HG03060 (cell line): Measurements from ENCODE around the gene NPAP1.
"Not testable (repeated sequence)": the region's sequence is repeated elsewhere in the genome, so short reads cannot be mapped to it uniquely, and the experiment has no call there.

Source experiments
- ATAC-seq: cut with Tn5 transposase; IDR thresholded peaks from one replicate; pipeline ENCODE4 v1.9.1; 2021; ENCODE audit warnings: low read depth, moderate number of reproducible peaks; ENCODE audit not compliant: unreplicated experiment

NPAP1 gene, protein sequence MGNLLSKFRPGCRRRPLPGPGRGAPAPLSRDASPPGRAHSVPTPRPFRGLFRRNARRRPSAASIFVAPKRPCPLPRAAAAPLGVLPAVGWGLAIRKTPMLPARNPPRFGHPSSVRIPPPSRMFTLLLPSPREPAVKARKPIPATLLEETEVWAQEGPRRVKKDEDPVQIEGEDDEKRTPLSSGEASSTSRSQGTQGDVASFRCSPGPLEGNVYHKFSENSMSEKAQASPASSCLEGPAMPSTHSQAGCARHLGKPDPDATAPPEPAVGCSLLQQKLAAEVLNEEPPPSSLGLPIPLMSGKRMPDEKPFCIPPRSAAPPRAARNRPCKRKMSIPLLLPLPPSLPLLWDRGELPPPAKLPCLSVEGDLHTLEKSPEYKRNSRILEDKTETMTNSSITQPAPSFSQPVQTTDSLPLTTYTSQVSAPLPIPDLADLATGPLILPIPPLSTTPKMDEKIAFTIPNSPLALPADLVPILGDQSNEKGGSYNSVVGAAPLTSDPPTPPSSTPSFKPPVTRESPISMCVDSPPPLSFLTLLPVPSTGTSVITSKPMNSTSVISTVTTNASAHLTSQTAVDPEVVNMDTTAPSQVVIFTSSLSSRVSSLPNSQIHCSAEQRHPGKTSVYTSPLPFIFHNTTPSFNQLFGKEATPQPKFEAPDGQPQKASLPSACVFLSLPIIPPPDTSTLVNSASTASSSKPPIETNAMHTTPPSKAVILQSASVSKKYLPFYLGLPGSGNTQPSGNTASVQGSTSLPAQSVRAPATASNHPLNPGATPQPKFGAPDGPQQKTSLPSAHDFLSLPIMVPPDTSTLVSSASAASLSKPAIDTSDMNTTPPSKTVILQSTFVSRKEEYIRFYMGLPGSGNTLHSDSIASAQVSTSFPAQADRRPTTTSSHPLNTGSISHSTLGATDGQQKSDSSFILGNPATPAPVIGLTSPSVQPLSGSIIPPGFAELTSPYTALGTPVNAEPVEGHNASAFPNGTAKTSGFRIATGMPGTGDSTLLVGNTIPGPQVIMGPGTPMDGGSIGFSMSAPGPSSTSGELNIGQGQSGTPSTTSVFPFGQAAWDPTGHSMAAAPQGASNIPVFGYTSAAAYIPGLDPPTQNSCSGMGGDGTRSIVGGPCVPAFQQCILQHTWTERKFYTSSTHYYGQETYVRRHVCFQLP

DNA sequence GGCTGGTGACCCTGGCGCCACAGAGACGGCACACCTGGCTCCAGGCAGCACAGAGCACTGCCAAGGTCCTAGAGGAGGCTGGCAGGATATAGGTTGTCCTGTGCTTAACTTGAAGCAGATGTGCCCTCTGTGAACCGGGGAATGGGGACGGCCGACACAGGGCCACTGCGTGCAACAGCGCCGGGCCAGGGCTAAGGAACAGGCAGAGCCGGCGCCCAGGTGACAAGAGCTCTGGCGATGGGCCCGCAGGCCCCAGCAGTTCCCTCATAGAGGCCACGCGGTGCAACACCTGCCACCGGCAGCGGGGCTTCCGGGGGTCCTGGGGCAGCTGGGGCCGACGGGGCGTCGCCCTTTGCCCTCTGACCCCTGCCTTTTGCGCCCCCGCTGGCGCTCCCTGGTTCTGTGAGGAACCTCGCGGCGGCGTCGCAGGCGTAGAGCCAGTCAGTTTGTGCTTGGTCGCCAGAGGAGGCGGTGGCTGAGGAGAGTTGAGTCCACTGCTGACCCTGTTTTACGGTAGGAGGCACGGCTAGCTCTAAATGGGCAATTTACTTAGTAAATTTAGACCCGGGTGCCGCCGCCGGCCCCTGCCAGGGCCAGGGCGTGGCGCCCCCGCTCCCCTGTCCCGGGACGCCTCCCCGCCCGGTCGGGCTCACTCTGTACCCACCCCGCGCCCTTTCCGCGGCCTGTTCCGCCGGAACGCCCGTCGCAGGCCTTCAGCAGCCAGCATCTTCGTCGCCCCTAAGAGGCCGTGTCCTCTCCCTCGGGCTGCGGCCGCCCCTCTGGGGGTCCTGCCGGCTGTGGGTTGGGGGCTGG, at the start of gene NPAP1:
Gene NPAP1, plus strand, starts transcription at position 444 of the 813 bp plus-strand sequence. Its CDS starts 93 bp downstream, at position 537.
- ATAC-seq, result no peak

DNA sequence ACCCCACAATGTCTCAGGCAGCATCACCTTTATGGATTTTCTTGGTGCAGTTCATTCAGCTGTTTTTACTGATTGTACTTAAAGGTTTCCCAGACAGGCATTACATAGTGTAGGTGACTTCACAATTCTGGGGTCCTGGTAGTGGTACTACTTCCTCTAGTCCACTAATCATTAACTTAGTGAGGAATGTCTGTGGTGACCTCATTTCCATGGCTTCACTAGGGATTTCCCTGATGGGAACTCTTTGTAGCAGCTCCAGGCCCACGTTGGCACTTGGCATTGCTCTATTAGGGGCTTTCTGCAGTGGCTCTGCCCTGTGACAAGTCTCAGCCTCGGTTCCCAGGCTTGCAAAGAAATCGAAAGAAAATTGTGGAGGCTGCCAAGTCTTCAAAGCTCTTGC, 48.1 kb upstream of the NPAP1 start:
- no peak for ATAC-seq

DNA sequence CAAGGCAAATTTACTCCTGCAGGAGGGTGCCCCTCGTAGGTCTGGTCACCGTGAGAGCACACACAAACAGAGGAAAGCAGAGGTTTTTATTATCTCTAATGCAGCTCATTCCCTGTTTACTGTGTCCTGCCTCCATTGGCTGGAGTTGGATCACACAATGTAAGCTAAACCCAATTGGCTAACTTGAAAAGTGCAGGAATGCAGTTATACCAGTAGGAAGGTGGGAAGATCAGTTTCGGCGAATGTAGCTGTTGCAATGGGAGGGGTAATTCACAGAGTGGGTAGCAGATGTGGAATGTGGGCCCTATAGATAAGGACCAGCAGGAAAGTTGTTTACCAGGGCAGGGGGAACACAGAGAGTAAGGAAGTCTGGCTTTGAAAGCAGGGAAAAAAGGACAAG, 42.5 kb upstream of the NPAP1 start:
- ATAC-seq, result no peak

DNA sequence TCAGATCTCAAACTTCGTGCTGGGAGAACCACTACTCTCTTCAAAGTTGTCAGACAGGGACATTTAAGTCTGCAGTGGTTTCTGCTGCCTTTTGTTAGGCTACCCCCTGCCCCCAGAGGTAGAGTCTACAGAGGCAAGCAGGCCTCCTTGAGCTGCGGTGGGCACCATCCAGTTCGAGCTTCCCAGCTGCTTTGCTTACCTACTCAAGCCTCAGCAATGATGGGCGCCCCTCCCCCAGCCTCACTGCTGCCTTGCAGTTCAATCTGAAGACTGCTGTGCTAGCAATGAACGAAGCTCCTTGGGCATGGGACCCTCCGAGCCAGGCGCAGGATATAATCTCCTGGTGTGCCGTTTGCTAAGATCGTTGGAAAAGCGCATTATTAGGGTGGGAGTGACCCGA, 36.2 kb upstream of the NPAP1 start:
- not testable (repeated sequence) for ATAC-seq

DNA sequence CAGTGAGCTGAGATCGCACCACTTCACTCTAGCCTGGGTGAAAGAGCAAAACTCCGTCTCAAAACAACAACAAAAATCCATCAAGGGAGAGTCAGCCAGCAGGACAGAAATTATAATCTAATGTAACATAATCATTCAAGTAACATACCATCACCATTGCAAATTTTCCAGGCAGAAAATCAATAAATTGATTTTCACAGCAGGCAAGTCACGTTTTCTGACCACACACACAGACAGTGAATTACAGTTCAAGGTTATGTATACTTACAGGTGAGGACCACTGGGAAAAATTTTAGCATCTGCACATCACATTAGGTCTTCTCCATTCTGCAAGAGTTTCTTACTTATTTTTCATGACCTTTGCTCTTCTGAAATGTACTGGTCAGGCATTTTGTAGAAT, 29.9 kb upstream of the NPAP1 start:
- no peak for ATAC-seq

DNA sequence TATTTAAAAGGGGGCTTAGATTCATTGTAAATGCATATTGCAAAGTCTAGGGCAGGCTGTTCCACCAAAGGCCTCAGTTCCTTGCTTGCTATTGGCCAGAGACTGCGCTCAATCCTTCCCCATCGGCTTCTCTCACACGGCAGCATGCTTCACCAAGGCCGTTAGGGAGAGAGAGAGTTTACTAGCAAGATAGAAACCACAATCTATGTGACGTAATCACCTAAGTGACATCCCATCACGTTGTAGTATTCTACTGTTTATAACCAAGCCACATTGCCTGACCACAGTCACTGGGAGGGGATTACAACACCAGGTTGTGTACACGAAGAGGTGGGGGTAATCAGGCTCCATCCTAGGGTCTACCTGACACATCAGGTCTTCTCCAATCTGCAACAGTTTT, 16.0 kb upstream of the NPAP1 start:
- ATAC-seq, result no peak

GRCh38 chr15:24662991-24663390, 12.6 kb upstream of the NPAP1 start:
- no peak for ATAC-seq

DNA sequence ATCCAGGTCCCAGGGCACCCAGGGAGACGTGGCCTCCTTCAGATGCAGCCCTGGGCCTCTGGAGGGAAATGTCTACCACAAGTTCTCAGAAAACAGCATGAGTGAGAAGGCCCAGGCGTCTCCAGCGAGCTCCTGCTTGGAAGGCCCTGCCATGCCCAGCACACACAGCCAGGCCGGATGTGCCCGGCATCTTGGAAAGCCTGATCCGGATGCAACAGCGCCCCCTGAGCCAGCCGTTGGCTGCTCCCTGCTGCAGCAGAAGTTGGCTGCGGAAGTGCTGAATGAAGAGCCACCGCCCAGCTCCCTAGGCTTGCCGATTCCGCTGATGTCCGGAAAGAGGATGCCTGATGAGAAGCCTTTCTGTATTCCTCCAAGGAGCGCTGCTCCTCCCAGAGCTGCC, 856 bp downstream of the NPAP1 start:
- no peak for ATAC-seq

DNA sequence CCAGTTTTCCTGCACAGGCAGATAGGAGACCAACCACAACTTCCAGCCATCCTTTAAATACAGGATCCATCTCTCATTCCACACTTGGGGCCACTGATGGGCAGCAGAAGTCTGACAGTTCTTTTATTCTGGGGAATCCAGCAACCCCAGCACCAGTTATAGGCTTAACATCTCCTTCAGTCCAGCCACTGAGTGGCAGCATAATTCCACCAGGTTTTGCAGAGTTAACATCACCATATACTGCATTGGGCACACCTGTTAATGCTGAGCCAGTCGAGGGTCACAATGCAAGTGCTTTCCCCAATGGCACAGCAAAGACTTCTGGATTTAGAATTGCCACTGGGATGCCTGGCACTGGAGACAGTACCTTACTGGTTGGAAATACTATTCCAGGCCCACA, 2.9 kb downstream of the NPAP1 start:
- no peak for ATAC-seq

DNA sequence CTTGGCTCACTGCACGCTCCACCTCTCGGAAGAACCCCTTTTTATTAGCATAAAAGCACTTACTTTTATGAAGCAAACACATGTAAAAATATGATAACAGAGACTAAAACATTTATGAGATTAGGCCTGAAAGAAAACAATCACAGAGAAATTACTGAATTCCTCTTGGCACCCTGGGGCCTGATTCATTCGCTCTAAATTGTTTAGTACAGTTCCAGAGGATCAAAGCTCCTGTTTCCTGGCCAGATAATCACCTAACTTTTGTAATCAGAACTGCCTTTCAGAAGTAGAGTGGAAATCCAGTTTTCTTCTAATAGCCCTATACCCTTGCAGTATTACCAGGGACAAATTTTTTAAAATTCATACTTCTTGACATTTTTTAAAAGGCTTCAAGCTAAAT, 6.4 kb downstream of the NPAP1 start:
- no peak for ATAC-seq

DNA sequence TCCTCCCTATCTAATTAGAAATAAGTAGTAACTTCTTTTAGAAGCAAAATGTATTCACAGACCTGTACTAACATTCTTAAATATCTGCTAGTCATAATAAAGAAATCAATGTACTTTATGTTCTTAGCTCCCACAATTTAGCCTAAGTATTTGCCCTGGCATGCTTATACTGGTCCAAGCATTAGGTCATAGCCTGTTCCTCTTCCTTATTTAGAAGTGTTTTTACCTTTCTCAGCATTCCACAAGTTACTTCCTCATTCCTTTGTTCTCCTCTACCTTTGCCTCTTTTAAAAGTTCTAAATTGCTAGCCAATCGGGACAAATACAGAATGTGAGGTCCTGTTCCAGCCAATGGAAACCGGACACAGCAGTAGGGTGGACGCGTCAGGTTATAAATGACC, 7.3 kb downstream of the NPAP1 start:
- not testable (repeated sequence) for ATAC-seq

DNA sequence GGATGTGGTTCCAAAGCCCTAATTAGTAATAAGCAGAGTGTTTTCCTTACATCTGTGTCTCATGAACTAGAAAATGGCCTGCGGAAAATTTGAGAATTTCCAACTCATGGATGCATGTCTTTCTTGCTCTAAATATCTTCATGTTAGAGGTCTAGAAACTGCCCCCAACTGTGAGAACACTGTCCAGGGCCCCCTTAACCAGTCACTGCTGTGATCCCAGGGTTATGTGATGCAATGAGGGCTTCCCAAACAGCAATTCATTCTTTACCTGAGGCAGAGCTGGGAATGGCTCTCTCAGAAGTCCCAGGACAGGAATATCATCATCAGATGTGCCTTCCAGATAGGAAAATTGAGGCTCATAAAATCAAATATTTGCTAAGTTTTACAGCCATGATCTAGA, 8.2 kb downstream of the NPAP1 start:
- no peak for ATAC-seq

DNA sequence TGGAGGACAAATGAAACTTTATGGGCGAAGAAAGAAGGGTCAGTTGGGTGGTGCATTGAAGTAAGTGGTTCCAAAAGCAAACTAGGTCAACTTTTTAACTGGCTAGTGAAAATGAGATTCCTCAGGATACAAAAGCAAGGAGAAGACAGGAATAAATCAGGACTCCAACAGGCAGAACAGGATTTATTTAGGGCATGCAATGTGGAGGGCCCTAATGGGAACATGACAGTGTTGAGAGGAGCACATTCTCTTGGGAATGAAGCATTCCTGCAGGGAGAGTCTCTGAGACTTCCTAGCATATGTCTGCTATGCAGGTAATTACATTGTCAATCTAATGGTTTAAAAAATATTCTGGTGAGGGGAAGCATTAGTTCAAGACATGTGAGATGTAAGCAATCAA, 8.7 kb downstream of the NPAP1 start:
- no peak for ATAC-seq

- no peak for ATAC-seq
Observed at GRCh38 chr15:24696201-24696600, 20.6 kb downstream of the NPAP1 start.

DNA sequence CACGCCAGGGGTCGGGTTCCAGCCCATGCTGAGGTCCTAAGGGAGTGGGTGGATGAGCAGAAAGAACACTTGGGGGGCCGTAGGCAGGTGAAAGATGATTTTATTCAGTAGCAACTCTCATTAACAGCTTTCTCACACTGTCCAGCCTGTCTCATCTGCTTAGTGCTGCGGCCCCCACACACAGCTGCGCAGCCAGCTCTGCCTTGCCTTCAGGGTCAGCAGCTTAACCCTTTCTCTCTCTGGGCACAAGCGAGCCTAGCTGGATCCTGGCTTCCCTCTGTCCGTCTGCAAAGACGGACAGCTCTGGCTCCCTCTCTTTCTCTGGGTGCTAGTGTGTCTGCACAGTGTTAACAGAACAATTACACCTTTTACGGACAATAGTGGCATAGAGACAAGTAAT, 21.3 kb downstream of the NPAP1 start:
- ATAC-seq, result no peak

DNA sequence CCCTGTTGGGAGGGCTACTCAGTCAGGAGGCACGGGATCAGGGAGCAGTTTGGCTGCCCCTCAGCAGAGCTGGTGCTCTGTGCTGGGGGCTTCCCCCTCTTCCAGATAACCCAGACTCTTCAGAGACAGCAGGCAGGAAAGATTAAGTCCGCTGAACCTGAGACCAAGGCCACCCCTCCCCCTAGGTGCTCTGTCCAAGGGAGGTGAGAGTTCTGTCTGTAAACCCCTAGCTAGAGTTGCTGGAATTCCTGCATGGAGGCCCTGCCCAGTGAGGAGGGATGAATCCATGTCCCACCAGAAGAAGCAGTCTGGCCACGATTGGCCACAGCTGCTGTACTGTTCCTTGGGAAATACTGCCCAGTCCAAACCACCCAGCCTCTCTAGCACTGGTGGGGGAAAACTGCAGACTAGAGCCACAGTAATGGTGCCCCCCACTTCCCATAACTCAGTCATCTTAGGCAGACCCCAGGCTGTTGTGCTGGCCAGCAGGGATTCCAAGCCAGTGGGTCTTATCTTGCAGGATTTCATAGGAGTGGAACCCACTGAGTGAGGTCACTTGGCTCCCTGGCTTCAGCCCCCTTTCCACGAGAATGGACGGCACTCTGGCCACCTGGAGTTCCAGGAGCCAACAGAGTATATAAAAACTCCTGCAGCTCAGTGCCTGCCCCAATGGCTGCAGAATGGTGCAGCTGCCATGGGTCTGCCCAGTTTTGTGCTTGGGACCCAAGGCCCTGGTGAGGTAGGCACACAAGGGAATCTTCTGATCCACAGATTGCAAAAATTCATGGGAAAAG, 42.9 kb downstream of the NPAP1 start:
- ATAC-seq, result no peak

- no peak for ATAC-seq
Observed at GRCh38 chr15:24729760-24730159, 54.2 kb downstream of the NPAP1 start.
